Measurements from ENCODE around the gene C18orf63.

DNA sequence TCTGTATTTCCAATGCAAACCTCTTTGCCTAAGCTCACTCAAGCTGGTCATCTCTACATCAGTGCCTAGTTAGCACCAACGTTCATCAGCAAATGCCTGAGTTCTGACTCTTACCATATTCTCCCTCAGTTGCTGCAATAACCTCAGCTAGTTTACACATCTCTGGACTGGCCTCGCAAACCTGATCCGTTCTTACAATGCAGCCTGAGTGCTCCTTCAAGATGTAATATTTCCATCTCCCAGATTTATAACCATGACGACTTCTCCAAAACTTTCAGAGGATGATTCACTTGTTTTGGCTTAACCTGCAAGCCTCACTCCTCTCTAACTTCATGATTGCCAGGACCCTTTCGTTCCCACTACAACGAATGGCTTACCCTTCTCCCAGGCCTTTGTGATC is 71.7 kb downstream of the C18orf63 start:
- TF ChIP-seq EZH2 (IDR thresholded peaks at IDR 0.05; ENCODE audit: low read length, unreplicated experiment) (no peak), EZH2phosphoT487 (IDR thresholded peaks at IDR 0.05; ENCODE audit: borderline replicate concordance, low read length) (no peak)
- TF ChIP-seq, protein P1, sequence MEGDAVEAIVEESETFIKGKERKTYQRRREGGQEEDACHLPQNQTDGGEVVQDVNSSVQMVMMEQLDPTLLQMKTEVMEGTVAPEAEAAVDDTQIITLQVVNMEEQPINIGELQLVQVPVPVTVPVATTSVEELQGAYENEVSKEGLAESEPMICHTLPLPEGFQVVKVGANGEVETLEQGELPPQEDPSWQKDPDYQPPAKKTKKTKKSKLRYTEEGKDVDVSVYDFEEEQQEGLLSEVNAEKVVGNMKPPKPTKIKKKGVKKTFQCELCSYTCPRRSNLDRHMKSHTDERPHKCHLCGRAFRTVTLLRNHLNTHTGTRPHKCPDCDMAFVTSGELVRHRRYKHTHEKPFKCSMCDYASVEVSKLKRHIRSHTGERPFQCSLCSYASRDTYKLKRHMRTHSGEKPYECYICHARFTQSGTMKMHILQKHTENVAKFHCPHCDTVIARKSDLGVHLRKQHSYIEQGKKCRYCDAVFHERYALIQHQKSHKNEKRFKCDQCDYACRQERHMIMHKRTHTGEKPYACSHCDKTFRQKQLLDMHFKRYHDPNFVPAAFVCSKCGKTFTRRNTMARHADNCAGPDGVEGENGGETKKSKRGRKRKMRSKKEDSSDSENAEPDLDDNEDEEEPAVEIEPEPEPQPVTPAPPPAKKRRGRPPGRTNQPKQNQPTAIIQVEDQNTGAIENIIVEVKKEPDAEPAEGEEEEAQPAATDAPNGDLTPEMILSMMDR (conservative IDR thresholded peaks at IDR 0.05; ENCODE audit: low read depth, low read length) = no peak

Measured in PC-3 (cell line).